ENCODE results near the gene PSMD10.

GRCh38 chrX:108081110-108081509 is 10.2 kb downstream of the PSMD10 start:
- no peak for TF ChIP-seq EZH2 (IDR thresholded peaks at IDR 0.05; ENCODE audit: insufficient read depth, poor library complexity, severe bottlenecking)
- TF ChIP-seq EZH2phosphoT487 (IDR thresholded peaks at IDR 0.05; ENCODE audit: insufficient read depth, low read depth), result no peak

All from GM23248 (cell line).